NT2/D1 (cell line): ENCODE results near the gene URAD.
"Not testable (repeated sequence)": the region's sequence is repeated elsewhere in the genome, so short reads cannot be mapped to it uniquely, and the experiment has no call there.

Experiments
- DNase-seq: peaks from one replicate; pipeline ENCODE4 v3.0.0-alpha.2; 2011; ENCODE audit warnings: low read depth, low spot score
- H3K27me3 ChIP-seq: 2 replicates; pipeline ENCODE4 v1.6.0; 2011; ENCODE audit warnings: mild to moderate bottlenecking; ENCODE audit not compliant: insufficient read length, insufficient read depth
- H3K36me3 ChIP-seq: 2 replicates; pipeline ENCODE4 v1.6.1; 2011; ENCODE audit warnings: mild to moderate bottlenecking, low read length, mixed read lengths; ENCODE audit not compliant: insufficient read depth, insufficient read length
- H3K4me1 ChIP-seq: 2 replicates; pipeline ENCODE4 v1.5.1; 2011; ENCODE audit not compliant: insufficient read depth, insufficient read length
- H3K4me3 ChIP-seq: 2 replicates; pipeline ENCODE4 v1.5.1; 2011; ENCODE audit warnings: low read depth; ENCODE audit not compliant: insufficient read length
- H3K9ac ChIP-seq: 2 replicates; pipeline ENCODE4 v1.6.0; 2011; ENCODE audit warnings: low read depth; ENCODE audit not compliant: insufficient read length
- H3K9me3 ChIP-seq: 2 replicates; pipeline ENCODE4 v1.5.1; 2011; ENCODE audit warnings: mild to moderate bottlenecking, low read length; ENCODE audit not compliant: insufficient read depth
- SUZ12 ChIP-seq: IDR thresholded peaks from 2 replicates; pipeline ENCODE4 v1.6.1; 2011; ENCODE audit not compliant: insufficient read length, insufficient read depth; ENCODE audit errors: extremely low read depth
- YY1 ChIP-seq: IDR thresholded peaks from 2 replicates; pipeline ENCODE4 v1.6.1; 2011; ENCODE audit not compliant: insufficient read length, insufficient read depth
- ZNF274 ChIP-seq: IDR thresholded peaks from 2 replicates; pipeline ENCODE4 v1.6.1; 2011; ENCODE audit warnings: mild to moderate bottlenecking, low read depth, low read length

URAD gene

GRCh38 chr13:27965343-27965739 lies 23.2 kb downstream of the URAD start:
- Histone ChIP-seq H3K9ac (no peak overlapping the region), H3K27me3 (peaks cover 97% of the 10 kb centered on the region), H3K9me3 (no peaks in the 10 kb centered on the region), H3K4me3 (no peak overlapping the region), H3K36me3 (no peaks in the 10 kb centered on the region), H3K4me1 (peaks cover 7% of the 10 kb centered on the region)
- DNase-seq: no peak
- TF ChIP-seq YY1: no peak
- TF ChIP-seq SUZ12: no peak
- no peak for TF ChIP-seq ZNF274

- no peaks in the 10 kb centered on the region for H3K9me3 ChIP-seq
- H3K4me1 ChIP-seq: peaks cover 7% of the 10 kb centered on the region
- H3K4me3 ChIP-seq: no peak overlapping the region
- no peak overlapping the region for H3K9ac ChIP-seq
- TF ChIP-seq ZNF274: no peak
- no peak for TF ChIP-seq YY1
- TF ChIP-seq SUZ12: no peak
- DNase-seq: no peak
- peaks cover 97% of the 10 kb centered on the region for H3K27me3 ChIP-seq
- H3K36me3 ChIP-seq: no peaks in the 10 kb centered on the region
Observed at GRCh38 chr13:27964741-27965323, 23.7 kb downstream of the URAD start.

- H3K36me3 ChIP-seq, H3K9me3 ChIP-seq, H3K4me1 ChIP-seq, H3K4me3 ChIP-seq, DNase-seq, H3K9ac ChIP-seq: not testable (repeated sequence)
- H3K27me3 ChIP-seq: peaks cover 97% of the 10 kb centered on the region
Observed at GRCh38 chr13:27964206-27964605, 24.3 kb downstream of the URAD start.

DNA sequence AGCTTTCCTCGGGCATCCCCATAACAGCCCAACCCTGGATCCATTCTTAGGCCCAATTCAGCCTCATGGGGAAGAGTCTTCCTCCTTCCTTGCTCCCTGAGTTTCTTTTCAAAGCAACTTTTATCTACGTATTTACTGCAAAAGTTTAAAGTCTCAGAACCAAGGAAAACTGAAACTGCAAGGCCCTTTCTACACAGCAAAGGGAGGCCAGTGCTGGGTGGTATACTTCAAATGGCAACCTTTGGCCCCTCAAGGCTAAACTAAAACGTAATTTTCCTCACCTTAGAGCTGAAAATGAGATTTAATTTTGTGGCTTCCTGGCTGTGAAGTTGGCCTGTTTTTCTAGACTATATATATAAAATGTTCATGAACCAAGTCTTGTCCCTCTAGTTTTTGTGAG lies 25.0 kb downstream of the URAD start:
- Histone ChIP-seq H3K9ac (no peak overlapping the region), H3K27me3 (peaks cover 97% of the 10 kb centered on the region)

DNA sequence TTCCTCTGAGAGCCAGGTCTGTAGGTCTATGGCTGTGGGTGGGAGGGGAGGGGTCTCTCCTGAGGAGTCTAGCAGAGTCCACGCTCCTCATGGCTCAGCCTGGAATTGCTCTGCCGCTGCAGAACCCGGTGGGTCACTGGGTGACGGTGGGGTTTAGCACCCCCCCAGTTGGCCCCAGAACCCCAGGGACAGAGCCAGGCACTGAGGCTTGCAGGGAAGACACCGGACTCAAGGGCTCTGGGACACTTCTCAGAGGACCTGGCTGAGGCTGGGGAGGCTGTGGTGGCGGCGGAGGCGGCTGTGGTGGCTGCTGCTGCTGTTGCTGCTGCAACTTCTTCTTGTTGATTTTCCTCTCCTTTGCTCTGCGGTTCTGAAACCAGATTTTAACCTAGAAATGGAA lies 25.5 kb downstream of the URAD start:
- TF ChIP-seq SUZ12: no peak
- TF ChIP-seq ZNF274: no peak
- TF ChIP-seq YY1: no peak
- Histone ChIP-seq H3K9ac (no peak overlapping the region), H3K9me3 (no peaks in the 10 kb centered on the region), H3K4me1 (peaks cover 5% of the 10 kb centered on the region), H3K36me3 (no peaks in the 10 kb centered on the region), H3K27me3 (peaks cover 97% of the 10 kb centered on the region), H3K4me3 (no peak overlapping the region)
- no peak for DNase-seq

More for the DNA sequence above, 25.0 kb downstream of the URAD start:
- Histone ChIP-seq H3K4me3 (no peak overlapping the region), H3K4me1 (peaks cover 5% of the 10 kb centered on the region), H3K36me3 (no peaks in the 10 kb centered on the region), H3K9me3 (no peaks in the 10 kb centered on the region)
- no peak for TF ChIP-seq SUZ12
- TF ChIP-seq ZNF274: no peak
- no peak for TF ChIP-seq YY1
- DNase-seq: no peak

DNA sequence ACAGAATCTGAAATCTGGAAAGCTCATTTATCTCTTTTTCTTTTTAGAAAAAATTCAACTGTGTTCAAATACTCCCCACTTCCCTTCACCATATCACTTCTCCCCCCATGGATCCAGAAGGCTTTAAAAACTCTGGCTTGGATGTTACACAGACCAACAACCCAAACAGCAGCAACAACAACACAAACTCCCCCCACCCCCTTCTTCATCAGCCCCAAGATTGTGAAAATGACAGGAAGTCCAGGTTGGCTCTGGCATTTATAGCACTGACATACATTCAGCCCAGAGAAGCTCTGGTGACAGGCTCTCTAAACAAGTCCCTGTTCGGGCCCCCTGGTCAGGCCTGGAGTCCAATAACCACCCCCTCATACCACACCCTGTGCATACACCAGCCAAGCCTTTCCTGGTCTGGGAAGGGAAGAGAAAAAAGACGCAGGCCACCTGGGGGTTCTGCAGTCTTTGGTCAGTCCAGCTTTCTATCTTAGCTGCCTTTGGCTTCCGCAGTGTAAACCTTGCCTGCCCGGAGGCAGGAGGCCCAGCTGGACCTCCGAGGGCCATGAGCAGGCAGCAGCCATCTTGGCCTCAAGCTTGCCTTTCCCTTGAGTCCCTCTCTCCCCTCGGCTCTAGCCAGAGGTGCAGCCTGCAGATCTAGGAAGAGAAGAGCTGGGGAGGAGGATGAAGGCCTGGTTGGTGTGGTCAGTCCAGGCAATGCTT lies 26.2 kb downstream of the URAD start:
- peaks cover 97% of the 10 kb centered on the region for H3K27me3 ChIP-seq

DNA sequence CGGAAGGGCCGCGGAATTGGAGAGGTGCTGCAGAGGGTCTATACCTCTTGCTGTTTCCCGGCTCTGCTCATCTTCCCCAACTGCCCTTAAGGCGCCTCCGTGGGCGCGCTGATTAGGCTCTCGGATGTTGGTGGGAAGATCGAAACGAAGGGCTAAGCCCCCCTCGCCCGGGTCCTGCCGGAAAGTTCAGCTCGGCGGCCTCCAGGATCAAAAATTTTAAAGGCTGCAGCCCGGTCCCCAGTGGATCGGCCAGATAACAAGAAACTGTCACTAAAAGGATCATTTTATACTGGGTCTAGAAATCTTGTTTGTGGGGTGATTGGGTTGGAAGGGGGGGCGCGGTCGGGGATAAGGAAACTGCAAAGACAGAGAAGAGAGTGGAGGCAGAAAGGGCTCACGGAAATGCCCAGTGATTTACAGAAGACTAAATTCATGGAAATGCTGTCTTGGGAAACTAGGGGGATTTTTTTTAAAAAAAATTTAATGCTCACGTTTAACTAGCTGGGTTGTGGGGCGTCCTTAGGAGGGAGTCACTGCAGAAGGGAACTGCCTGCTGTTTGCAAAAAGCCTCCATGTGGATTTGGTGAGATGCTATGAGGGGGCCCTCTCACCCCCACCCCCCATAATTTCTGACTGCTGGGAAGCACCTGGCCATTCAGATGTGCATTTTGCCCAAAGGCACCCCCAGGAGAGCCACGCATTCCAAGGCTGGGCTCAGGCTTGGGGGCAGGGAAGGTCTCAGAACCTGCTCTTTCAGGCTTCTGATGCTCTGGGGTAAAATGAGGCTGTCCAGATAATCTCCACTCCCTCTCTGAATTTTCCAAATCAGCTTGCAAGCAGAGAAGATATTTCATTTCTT lies 27.0 kb downstream of the URAD start:
- no peak for DNase-seq

More for the DNA sequence above, 26.2 kb downstream of the URAD start:
- Histone ChIP-seq H3K9ac (no peak overlapping the region), H3K4me3 (no peak overlapping the region), H3K36me3 (no peaks in the 10 kb centered on the region), H3K9me3 (no peaks in the 10 kb centered on the region), H3K4me1 (peaks cover 5% of the 10 kb centered on the region)
- DNase-seq: no peak
- TF ChIP-seq ZNF274 (no peak), SUZ12 (no peak), YY1 (no peak)

More for the DNA sequence above, 27.0 kb downstream of the URAD start:
- H3K27me3 ChIP-seq: peaks cover 97% of the 10 kb centered on the region
- peaks cover 5% of the 10 kb centered on the region for H3K4me1 ChIP-seq
- no peaks in the 10 kb centered on the region for H3K36me3 ChIP-seq
- TF ChIP-seq ZNF274 (no peak), SUZ12 (no peak), YY1 (no peak)
- H3K4me3 ChIP-seq: no peak overlapping the region
- no peaks in the 10 kb centered on the region for H3K9me3 ChIP-seq
- H3K9ac ChIP-seq: no peak overlapping the region
